HG03442 (cell line): ENCODE measurements around the gene MKI67.

Experiments
- ATAC-seq: cut with Tn5 transposase; IDR thresholded peaks from one replicate; pipeline ENCODE4 v1.9.1; 2021; ENCODE audit warnings: mild to moderate bottlenecking, moderate library complexity; ENCODE audit not compliant: unreplicated experiment

The MKI67 gene

DNA sequence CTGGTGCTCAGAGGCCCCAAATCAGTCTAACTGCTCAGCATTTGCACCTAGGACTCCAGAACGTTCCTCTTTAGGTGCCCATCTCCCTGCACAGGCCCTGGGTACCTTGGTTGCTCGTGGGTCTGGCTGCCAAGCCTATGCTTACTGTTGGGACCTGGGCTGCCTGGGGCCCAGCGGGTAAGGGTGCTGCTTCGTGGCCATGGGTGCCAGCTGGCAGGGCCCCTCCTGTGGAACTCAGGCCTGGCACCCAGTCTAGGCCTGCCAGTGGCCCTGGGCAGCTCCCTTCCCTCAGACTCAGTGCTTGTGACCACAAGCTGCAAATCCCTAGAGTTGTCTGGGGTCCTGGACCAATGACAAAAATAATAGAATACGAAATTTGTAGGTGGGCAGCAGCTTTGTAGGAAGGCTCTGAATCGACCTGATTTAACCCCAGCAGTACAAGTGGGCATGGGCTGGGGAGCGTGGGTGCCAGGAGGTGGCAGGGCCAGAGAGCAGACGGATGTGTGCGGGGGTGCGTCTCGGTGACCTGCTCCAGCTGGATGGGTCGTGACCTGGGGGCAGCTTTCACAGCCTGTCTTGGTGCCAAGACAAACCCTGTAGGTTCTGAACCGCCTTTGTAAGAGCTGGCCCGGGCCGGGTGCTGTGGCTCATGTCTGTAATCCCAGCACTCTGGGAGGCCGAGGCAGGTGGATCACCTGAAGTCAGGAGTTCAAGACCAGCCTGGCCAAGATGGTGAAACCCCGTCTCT is 69.7 kb downstream of the MKI67 start:
- ATAC-seq = no peak

DNA sequence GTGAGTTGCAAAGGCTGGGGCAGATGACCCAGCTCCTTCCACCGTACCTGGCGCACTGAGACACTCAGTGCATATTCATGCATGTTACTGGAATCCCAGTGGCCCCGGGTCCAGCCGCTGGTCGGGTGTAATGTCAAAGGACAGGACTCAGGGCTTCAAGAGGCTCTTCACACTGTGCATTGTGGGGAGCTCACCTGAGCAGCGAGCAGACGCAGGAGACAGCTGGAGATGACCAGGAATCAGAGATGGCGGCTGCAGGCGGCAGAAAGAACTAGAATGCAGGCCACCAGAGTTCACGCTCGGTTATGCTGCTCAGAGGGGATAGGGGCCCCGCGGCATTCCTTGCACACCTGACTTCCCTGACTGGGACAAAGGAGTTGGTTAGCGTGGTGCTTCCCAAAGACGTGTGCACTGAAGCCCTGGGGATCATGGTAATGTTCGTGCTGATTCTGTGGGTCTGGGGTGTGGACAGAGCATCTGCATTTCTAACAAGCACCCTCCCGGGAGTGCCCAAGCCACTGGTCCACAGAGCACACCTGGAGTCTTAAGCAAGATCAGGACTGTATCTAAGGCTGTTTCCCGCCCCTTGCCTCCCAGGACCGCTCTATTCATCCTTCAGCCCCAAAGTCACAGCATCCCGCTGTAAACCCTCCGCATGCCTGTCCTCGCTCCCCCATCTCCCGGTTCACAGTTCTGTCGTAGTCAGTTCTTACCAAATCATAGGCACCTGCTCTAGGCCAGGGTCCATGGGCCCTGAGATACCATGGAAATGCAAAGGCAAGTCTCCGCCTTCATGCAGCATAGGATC is 71.0 kb downstream of the MKI67 start:
- ATAC-seq = no peak

DNA sequence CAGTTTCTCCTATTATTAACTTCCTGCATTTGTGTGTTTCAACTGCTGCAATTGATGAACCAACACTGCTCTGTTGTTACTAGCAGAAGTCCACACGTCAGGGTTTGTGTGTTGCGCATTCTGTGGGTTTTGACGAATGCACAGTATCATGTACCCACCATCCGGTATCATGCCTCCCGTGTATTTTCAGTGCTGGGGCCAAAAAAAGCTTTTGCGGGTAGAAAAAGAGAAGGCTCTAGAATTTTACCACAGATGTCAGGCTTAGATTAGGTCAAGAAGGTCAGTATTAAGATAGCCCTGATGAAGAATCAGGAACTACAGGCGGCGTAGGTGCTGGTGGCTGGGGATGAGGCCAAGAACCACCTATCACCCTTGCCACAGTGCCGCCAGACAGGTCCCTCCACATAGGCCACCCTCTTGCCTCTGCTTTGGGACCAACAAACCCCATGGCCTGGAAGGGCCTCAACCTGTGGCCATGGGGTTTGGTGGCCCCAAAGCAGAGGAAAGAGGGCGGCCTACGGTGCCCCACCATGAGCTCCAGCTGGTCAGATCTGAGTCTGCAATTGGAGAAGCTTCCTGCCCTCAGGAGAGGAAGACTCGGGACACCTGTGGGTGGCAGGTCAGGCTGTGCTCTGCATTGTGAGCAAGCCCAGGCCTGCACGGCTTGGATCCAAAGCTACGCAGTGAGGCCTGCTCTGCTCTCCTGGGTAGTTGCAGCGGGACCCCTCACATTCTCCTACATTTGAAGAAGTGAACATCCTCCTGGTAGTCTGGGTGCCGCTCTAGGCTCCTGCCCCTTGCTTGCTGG is 71.9 kb downstream of the MKI67 start:
- ATAC-seq = no peak

DNA sequence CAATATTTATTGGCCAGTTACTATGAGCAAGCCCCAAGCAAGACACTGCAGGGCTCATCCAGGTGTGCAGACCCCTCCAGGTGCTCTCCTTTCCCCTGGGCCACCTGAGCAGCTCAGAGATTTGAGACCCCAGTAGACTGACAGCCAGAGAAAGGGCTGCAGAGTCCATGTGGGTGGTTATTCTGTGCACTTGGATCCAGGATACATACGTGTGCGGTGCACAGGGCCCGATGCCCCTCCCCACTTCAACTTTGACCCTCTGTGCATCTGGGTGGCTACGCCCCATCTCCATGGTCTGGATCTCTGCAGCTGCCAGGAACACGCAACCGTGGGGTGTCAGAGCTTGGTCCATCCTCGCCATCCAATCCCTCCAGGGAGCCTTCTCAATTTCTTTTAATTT is 72.9 kb downstream of the MKI67 start:
- ATAC-seq = no peak

DNA sequence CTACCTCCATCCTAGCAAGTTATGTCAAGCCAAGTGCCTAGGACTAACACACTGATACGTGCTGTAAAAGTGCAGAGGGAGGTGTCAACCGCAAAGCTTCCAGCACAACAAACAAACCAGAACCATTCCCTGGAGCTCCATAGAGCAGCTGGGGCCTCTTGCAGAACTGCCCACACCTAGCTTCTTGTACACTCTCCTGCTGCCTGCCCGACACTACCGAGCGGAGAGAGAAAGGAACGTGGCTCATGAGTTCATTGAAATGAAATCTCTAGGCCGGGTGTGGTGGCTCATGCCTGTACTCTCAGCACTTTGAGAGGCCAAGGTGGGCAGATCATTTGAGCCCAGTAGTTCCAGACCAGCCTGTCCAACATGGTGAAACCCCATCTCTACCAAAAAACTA is 73.5 kb downstream of the MKI67 start:
- ATAC-seq = no peak

DNA sequence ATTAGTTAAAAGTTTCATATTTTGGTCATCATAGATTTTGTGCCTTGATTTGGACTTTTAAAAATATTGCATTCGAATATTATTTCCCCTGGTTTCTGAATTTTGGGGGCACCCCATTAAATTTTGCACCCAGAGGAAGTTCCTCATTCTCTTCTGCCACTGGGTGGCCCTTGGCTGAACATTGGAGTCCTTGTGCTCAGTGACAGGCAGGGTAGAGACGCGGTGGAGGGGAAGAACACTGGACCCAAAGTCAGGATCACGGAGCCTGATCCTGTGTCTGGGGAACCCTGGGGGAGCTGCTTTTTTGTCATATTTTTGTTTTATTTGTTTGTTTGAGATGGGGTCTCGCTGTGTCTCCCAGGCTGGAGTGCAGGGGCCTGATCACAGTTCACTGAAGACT is 74.7 kb downstream of the MKI67 start:
- no peak for ATAC-seq

GRCh38 chr10:128050936-128051335 is 75.3 kb downstream of the MKI67 start:
- no peak for ATAC-seq

GRCh38 chr10:128050121-128050516 is 76.1 kb downstream of the MKI67 start:
- ATAC-seq = no peak

- ATAC-seq = no peak
Observed at GRCh38 chr10:128049226-128050120, 76.8 kb downstream of the MKI67 start.

DNA sequence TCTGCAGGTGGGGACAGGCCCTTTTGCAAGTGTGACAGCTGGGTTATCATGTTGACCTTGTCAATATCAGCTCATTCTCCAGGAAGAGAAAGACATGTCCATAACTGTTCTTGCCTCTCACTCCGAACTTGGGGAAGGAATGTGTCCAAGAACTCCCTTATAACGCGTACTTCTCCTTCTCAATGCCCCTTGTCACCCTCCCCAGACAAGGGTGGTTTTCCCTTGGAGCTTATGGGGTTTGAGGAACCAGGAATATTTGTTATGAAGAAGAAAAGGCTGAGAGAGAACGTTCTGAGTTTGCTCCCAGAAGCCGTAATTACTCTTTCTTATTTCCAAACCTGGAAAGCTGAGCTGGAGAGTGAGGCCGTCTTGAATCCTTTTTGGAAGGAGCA is 77.4 kb downstream of the MKI67 start:
- no peak for ATAC-seq

DNA sequence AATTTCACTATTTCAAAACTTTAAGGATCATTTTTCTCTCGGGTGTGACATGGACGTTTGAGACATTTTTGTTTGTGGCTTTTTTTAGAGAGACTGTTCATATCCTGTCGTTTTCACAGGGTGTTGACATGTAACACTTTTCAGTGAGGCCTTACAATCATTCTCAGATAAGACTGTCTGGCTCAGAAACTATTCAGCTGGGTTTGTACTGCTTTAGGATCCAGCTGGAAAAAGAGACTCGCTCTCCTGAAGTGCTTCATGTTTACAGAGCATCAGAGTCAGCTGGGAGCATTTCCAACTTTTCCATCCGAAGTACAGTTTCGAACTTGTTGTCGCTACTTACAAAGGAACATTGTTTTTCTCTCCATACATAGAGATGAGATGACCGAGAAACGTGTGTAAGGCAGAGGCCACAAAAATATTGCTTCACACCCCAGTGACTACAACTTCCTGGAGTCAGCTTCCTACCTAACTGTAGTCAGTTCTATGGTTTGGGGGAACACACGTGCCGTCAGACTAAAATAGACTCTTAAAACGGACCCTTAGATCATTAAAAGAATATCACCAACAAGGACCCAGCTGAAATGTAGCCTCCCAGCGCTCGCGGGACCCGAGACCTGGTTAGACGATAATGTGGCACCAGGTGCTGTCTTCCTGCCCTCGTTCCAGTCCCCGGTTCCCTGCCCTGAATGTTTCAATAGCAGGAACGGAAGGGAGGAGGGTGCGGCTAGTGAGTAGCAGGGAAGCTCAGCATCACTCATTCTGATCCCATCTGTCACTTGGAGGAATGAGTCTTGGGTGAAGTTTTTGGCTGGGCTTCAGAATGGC is 78.0 kb downstream of the MKI67 start:
- ATAC-seq = peak; percentile 24

DNA sequence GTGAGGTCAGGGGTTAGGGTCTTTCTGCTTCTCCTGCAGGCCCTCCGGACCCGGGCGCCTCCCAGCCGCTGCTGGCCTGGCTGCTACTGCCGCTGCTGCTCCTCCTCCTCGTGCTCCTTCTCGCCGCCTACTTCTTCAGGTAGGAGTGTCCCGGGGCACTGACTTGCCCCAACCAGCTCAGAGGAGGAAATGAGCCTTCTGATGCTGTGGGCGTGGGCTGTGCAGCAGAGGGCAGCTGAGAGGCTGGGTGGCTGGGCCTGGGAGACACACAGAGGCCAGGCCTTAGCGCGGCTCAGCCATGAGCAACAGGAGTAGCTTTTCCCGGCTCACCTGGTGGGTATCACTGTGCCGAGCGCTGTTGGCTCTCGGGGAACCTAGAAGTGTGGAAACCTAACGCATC is 78.9 kb downstream of the MKI67 start:
- peak; percentile 98 for ATAC-seq

DNA sequence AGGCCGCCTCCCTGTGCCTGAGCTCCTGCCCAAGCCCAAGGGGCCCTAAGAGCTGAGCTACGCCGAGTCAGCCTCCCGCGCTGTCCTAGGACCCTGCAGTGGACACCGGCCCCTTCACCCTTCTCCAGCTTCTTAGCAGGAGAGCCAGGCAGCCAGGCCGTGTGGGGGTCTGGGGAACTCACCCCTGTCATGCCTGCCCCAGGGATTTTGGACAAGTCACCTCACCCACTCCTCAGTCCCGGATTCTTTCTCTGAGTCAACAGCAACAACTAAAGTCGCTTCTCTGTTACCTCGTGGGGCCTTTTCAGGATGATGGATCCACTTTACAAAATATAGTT is 79.3 kb downstream of the MKI67 start:
- peak; percentile 1 for ATAC-seq
